Esophagus squamous epithelium (tissue), 4 donors: ENCODE data around the gene RIPOR1.

Source experiments
- CTCF ChIP-seq, 6 experiments: fragments of 450-650 bp in 4 of 6; fragments of 200-600 bp in 2 of 6; sonication (generic) in 2 of 6; IDR thresholded peaks; one replicate each; pipeline ENCODE4 v1.5.1; 2016 to 2019; ENCODE audit warnings: antibody characterized with exemption in 6 of 6, mild to moderate bottlenecking in 4 of 6, moderate library complexity in 4 of 6
- POLR2A ChIP-seq, 4 donors: fragments of 450-650 bp; IDR thresholded peaks; one replicate each; pipeline ENCODE4 v1.6.1; 2017; ENCODE audit warnings: antibody characterized with exemption in 4 of 4, mild to moderate bottlenecking in 4 of 4, moderate library complexity in 3 of 4

- TF ChIP-seq POLR2A (IDR thresholded peaks at IDR 0.05) (no peak), CTCF (IDR thresholded peaks at IDR 0.05) (no peak)
Observed at GRCh38 chr16:67483731-67484525, 44.7 kb upstream of the RIPOR1 start.
